OCI-LY1 (cell line): Measurements from ENCODE around the gene IL36B.

Source experiments
- EZH2 ChIP-seq: fragments of 200-600 bp; sonication (generic), shearing (Covaris generic); IDR thresholded peaks from 2 replicates; pipeline ENCODE4 v1.8.0; 2017; ENCODE audit warnings: borderline replicate concordance, mixed run types, mild to moderate bottlenecking, antibody characterized with exemption, low read length, moderate library complexity, mixed read lengths
- TF ChIP-seq, protein P1 (sequence below): fragments of 200-600 bp; sonication (generic), shearing (Covaris generic); IDR thresholded peaks from 2 replicates; pipeline ENCODE4 v1.5.1; 2017; ENCODE audit warnings: mild to moderate bottlenecking, antibody characterized with exemption, low read length, moderate library complexity, mixed read lengths

DNA sequence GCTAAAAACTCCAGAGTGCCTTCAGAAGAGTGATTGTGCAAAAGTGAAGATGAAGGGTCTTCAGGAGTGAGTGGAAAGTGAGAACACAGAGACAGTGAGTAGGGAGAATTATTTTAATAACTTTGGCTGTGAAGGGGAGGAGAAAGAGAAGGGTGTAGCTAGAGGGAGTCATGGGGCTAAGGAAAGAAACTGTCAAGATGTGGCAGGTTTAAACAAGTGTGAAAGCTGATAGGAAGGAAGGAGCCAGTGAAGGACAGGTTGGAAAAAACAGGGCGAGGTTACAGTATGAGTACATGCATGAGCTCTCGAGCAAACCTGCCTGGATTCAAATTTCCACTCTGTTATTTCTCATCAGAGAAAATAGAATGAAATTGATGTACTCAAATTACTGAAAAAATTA lies 32.9 kb upstream of the IL36B start:
- TF ChIP-seq, protein P1, sequence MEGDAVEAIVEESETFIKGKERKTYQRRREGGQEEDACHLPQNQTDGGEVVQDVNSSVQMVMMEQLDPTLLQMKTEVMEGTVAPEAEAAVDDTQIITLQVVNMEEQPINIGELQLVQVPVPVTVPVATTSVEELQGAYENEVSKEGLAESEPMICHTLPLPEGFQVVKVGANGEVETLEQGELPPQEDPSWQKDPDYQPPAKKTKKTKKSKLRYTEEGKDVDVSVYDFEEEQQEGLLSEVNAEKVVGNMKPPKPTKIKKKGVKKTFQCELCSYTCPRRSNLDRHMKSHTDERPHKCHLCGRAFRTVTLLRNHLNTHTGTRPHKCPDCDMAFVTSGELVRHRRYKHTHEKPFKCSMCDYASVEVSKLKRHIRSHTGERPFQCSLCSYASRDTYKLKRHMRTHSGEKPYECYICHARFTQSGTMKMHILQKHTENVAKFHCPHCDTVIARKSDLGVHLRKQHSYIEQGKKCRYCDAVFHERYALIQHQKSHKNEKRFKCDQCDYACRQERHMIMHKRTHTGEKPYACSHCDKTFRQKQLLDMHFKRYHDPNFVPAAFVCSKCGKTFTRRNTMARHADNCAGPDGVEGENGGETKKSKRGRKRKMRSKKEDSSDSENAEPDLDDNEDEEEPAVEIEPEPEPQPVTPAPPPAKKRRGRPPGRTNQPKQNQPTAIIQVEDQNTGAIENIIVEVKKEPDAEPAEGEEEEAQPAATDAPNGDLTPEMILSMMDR: no peak
- TF ChIP-seq EZH2: no peak
